ENCODE data around the gene PTPRN.

DNA sequence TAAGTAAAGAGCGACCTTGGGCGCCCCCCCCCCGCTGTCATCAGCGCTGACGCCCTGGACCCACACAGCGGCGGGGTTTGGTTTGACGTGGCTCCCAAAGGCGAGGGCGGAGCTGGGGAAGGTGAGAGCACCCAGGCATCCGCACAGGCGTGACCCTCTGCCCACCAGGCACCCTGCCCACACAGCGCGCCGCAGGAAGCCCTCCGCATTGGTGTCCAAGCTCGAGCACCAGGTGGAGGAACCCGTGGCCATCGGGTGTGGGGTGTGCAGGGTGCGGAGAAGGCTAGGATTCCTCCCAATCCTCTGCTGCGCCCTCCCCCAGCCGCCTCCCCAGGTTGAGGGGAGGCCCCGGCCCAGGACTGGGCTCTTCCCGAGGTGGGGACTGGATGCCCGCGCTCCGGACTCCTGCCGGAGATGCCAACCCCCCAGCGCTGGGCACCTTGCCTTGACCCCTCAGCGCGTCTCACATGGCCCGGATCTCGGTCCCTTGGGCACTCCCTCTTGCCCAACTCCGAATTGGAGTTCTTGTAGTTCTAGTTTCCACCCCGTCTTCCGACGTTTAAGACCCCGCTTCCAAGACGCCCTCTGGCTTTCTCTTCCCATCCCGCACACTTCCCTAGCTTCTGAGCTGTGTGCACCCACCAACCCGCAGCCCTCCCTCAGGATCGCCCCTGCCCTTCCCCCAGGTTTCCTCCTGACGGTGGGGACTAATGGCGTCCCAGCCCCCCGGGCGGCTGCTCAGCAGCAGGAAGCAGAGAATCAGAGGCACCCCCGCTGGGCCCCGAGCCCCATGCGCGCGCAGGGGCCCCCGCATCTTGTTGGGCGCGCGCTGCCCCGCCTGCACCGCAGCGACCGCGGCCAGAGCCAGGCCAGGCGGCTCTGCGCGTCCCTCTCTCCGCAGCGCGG is 49.2 kb upstream of the PTPRN start:
- no peak for TF ChIP-seq MXI1 (conservative IDR thresholded peaks at IDR 0.05; ENCODE audit: poor library complexity, severe bottlenecking)
- TF ChIP-seq, protein P1, sequence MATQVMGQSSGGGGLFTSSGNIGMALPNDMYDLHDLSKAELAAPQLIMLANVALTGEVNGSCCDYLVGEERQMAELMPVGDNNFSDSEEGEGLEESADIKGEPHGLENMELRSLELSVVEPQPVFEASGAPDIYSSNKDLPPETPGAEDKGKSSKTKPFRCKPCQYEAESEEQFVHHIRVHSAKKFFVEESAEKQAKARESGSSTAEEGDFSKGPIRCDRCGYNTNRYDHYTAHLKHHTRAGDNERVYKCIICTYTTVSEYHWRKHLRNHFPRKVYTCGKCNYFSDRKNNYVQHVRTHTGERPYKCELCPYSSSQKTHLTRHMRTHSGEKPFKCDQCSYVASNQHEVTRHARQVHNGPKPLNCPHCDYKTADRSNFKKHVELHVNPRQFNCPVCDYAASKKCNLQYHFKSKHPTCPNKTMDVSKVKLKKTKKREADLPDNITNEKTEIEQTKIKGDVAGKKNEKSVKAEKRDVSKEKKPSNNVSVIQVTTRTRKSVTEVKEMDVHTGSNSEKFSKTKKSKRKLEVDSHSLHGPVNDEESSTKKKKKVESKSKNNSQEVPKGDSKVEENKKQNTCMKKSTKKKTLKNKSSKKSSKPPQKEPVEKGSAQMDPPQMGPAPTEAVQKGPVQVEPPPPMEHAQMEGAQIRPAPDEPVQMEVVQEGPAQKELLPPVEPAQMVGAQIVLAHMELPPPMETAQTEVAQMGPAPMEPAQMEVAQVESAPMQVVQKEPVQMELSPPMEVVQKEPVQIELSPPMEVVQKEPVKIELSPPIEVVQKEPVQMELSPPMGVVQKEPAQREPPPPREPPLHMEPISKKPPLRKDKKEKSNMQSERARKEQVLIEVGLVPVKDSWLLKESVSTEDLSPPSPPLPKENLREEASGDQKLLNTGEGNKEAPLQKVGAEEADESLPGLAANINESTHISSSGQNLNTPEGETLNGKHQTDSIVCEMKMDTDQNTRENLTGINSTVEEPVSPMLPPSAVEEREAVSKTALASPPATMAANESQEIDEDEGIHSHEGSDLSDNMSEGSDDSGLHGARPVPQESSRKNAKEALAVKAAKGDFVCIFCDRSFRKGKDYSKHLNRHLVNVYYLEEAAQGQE (IDR thresholded peaks at IDR 0.05; ENCODE audit: borderline replicate concordance) = no peak
- TF ChIP-seq, protein P2, sequence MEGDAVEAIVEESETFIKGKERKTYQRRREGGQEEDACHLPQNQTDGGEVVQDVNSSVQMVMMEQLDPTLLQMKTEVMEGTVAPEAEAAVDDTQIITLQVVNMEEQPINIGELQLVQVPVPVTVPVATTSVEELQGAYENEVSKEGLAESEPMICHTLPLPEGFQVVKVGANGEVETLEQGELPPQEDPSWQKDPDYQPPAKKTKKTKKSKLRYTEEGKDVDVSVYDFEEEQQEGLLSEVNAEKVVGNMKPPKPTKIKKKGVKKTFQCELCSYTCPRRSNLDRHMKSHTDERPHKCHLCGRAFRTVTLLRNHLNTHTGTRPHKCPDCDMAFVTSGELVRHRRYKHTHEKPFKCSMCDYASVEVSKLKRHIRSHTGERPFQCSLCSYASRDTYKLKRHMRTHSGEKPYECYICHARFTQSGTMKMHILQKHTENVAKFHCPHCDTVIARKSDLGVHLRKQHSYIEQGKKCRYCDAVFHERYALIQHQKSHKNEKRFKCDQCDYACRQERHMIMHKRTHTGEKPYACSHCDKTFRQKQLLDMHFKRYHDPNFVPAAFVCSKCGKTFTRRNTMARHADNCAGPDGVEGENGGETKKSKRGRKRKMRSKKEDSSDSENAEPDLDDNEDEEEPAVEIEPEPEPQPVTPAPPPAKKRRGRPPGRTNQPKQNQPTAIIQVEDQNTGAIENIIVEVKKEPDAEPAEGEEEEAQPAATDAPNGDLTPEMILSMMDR (IDR thresholded peaks at IDR 0.05; ENCODE audit: poor library complexity, severe bottlenecking) = peak; percentile 17
- no peak for TF ChIP-seq EZH2 (IDR thresholded peaks at IDR 0.05; ENCODE audit: borderline replicate concordance, insufficient read depth, low read length, poor library complexity, severe bottlenecking)
- TF ChIP-seq RAD21 (conservative IDR thresholded peaks at IDR 0.05) = no peak
